Stimulated activated CD8-positive, alpha-beta memory T cell treated with anti-CD3 and anti-CD28 coated beads, Interleukin-2, amount 100 ng/mL, for 1 hour (primary cell): ENCODE data around the gene SLC39A11.
"Not testable (repeated sequence)": the region's sequence is repeated elsewhere in the genome, so short reads cannot be mapped to it uniquely, and the experiment has no call there.

Source experiments
- DNase-seq, 2 donors: peaks; one replicate each; pipeline ENCODE4 v3.0.0-alpha.2; 2020; ENCODE audit warnings: low read depth in 2 of 2

Gene SLC39A11

DNA sequence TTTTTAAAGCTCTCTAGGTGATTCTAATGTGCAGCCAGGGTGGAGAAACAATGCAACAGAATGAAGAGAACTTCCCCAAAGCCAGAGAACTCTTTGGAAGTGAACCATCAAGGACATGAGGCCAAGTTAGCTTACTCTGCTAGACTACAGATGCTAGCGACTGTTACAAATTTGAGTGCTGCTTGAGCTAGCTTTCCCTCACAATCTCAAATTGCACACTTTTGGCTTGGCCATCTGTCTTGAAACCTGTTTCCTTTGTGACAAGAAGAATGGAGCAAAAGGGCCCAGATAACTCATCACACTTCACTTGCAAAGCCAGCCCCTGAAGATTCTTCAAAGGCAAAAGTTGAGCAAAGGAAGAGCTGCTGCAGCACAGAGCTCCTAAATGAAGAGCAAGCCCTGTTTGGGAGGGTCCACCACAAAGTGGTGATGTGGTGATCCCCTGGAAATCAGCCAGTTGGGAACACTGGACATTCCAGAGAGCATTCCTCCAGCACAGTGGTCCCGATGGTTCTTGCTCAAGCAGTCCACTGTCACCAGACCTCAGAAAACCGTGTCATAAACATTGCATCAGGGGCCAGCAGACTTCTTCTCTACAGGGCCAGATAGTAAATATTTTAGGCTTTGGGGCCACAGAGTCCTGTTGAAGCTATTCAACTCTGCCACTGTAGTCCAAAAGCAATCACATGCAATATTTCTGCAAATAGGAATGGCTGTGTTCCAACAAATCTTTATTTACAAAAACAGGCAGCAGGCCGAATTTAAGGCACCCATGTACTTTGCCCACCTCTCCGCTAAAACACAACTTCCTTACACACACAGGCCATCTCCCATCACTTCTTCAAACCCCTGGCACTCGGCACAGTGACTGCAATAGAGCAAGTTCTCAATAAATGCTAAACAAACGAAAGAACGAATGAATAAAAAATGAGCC is 21.2 kb downstream of the SLC39A11 start:
- DNase-seq: no peak

- DNase-seq: no peak
Observed at GRCh38 chr17:73069841-73070240, 22.6 kb downstream of the SLC39A11 start.

DNA sequence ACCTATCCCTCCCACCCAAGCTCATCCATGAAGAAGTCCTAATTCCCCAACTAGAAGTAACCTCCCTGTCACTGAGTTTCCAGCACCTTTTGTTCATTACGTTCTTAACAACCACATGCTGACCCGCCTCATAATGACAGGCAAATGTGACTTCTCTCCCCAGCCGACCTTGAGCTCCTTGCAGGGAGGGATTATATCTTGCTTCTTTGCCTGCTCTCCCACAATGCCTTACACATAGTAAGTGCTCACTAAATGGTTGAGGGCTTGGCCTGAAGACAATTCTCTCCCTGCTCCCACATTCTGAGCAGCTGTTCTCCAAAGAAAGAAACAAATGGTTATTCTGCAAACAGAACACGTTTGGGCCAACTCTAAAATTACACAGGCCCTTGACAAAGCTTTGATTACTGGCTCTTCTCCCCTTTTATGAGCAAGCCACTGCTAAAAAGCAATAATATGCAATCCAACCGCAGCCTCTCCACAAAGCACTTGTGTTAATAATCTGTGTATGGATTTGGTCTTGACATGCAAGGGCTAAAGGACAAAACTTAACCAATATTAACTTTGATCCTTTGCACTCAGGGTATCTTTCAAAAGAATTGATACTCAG is 23.2 kb downstream of the SLC39A11 start:
- no peak for DNase-seq

- DNase-seq: no peak
Observed at GRCh38 chr17:73068322-73069153, 23.9 kb downstream of the SLC39A11 start.

DNA sequence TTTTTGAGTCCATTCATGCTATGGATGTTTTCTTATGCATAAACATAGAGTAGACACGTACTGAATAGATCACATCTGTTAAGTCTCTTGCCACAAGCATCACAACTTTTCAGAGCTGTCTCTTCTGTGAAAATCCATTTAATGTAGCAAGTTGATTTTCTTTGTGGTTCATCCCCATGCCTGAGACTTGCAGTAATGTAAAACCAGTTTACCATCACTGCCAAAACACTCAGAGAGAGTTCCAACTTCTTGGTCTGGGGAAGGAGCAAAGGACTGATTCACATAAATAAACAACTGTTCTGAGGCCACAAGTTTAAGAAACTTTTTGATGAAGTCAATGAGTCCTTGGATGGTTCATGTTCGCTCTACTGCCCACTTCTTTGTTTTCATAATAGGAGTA is 24.8 kb downstream of the SLC39A11 start:
- DNase-seq: not testable (repeated sequence)

- DNase-seq: no peak
Observed at GRCh38 chr17:73067075-73067474, 25.4 kb downstream of the SLC39A11 start.

DNA sequence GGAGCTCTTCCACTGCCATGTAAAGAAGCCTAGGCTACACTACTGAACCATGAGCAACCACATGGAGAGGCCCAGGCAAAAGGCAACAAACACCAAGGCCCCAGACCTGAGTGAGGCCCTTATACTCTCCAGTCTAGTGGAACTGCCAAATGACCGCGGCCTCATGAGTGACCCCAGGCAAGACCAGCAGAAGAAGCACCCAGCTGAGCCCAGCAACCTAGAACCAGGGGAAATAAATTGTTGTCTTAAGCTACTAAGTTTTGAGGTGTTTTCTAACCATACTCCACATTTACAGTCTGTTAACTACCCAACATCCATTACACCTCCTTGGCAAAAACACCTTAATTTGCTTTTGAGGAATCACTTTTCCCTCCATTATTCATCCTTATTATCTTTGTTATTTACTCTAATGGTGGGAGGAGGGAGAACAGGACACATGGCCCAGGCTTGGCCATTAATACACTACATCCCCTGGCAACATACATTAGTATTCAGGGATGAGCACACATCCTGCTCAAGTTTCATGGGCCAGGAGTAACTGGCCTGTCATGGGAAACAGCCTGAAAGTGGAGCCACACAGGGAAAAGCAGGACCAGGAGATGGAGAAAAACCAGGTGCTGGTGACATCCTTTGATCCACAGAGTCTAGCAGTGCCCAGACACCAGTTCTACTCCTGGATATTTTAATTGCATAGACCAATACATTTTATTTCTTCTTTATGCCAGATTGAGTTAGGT is 26.2 kb downstream of the SLC39A11 start:
- no peak for DNase-seq

- no peak for DNase-seq
Observed at GRCh38 chr17:73065376-73065775, 27.1 kb downstream of the SLC39A11 start.

DNA sequence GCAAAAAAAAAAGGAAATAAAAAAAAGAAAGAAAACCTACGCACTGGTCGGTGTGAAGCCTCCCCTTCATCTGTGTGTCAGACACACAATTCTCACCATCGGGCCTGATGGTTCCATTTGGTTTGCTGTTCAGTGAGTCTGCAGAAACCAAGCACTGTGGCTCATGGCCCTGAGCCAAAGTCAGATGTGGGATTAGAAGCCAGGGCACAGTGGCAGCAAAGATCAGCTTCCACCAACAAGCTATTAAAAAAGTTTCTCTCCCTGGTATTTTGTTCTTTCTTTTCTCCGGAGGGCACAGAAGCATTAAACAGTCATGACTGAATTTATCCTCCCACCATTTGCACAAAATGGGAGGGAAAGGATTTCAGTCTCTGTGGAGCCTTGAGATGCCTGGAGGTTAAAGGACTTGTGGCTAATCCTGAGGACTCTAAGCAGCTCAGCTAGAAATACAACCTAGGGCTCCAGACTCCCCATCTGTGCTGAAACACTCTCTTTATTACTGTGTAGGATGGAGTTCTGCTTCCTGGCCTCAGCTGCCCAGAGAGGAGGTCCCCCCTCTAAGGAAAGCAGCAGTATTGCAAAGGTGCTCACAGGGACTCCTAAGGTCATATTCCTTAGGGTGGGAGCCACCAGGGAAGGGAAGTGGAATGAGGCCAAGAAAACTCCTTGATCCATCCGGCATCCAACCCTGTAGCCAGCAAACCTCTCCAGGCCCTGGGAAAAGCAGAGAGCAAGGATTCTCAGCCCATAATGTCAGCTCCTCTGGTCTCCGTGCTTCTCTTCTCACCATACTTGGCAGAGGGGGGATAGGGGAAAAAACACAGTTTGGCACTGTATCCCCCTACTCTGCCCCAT is 28.2 kb downstream of the SLC39A11 start:
- DNase-seq: no peak

GRCh38 chr17:73062726-73063125 is 29.8 kb downstream of the SLC39A11 start:
- no peak for DNase-seq

DNA sequence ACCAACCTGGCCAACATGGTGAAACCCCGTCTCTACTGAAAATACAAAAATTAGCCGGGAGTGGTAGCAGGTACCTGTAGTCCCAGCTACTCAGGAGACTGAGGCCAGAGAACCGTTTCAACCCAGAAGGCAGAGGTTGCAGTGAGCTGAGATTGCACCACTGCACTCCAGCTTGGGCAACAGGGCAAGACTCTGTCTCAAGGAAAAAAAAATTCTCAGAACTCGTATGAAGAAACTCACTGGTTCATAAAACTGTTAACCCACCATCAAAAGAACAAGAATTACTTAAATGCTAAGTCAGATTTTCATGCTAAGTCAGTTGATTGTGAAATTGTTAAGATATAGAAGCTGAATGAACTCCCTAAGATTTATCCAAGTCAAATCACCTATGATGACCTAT is 31.3 kb downstream of the SLC39A11 start:
- no peak for DNase-seq

- DNase-seq: no peak
Observed at GRCh38 chr17:73060721-73061120, 31.8 kb downstream of the SLC39A11 start.

- DNase-seq: not testable (repeated sequence)
Observed at GRCh38 chr17:73059713-73060112, 32.8 kb downstream of the SLC39A11 start.

DNA sequence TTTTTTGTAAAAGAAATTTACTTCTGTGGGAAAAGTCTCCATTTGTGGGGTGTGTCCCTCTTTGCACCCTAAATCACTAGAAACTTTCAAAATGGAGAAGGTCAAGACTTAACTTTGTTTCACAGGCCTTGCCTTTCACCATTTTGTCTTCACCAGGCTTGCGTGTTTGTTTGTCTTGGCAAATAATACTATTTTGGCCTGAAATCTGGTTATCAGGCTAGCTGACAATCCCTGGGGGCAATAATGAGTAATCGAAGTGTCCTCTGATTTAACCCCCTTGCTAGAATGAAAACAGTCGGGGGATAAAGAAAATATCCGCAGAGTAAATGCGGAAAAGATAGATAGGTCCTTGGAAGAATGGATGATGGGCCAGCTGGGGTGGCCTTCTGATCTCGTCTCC is 34.5 kb downstream of the SLC39A11 start:
- DNase-seq: no peak

DNA sequence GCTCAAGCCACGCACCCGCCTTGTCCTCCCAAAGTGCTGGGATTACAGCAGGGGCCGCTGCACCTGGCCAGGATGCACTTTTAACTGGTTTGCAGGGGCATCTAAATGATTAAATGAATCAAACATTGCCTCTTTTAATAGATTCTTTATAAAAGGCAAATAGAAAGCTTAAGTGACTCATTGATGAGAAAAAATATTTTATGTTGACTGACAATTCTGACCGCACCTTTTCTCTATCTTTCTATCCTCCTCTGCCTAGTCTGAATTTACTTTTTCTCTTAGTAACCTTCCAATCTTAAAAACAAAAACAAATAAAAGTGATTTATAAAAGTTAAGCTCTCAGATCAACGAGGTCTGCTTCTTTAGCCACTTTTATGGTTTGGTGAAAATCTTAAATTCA is 35.3 kb downstream of the SLC39A11 start:
- no peak for DNase-seq

- DNase-seq: no peak
Observed at GRCh38 chr17:73052923-73053322, 39.6 kb downstream of the SLC39A11 start.

DNA sequence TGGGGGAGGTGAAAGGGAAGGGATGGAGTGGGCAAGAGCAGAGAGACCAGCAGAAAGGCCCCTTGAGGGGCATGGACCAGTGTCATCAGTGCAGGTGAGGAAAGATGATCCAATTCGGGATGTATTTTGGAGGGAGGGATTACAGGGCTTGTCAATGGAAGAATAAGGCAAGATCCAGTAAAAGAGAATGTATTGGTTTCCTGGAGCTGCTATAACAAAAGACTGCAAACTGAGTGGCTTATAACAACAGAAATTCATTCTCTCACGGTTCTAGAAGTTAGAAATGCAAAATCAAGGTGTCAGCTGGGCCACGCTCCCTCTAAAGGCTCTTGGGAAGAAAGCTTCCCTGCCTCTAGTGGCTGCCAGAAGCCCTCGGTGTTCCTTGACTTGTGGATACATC is 41.7 kb downstream of the SLC39A11 start:
- no peak for DNase-seq

DNA sequence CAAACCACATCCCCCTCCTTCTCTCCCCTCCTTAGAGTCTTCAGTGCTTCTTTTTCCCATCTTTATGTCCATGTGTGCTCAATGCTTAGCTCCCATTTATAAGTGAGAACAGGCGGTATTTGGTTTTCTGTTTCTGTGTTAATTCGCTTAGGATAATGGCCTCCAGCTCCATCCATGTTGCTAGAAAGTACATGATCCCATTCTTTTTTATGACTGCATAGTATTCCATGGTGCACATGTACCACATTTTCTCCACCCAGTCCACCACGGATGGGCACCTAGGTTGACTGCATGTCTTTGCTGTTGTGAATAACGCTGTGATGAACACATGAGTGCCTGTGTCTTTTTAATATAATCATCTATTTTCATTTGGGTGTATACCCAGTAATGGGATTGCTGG is 44.3 kb downstream of the SLC39A11 start:
- no peak for DNase-seq

GRCh38 chr17:73045724-73046123 is 46.8 kb downstream of the SLC39A11 start:
- DNase-seq: no peak

GRCh38 chr17:73043686-73044581 is 48.6 kb downstream of the SLC39A11 start:
- no peak for DNase-seq
